Stimulated activated CD8-positive, alpha-beta memory T cell treated with anti-CD3 and anti-CD28 coated beads, Interleukin-7, amount 100 ng/mL, for 1 hour (primary cell): ENCODE measurements around the gene CD38.

Source experiments
- DNase-seq, 2 donors: peaks; one replicate each; pipeline ENCODE4 v3.0.0-alpha.2; 2020; ENCODE audit warnings: low read depth in 2 of 2

Gene CD38

GRCh38 chr4:15868111-15868510, 90.0 kb downstream of the CD38 start:
- DNase-seq, result no peak

DNA sequence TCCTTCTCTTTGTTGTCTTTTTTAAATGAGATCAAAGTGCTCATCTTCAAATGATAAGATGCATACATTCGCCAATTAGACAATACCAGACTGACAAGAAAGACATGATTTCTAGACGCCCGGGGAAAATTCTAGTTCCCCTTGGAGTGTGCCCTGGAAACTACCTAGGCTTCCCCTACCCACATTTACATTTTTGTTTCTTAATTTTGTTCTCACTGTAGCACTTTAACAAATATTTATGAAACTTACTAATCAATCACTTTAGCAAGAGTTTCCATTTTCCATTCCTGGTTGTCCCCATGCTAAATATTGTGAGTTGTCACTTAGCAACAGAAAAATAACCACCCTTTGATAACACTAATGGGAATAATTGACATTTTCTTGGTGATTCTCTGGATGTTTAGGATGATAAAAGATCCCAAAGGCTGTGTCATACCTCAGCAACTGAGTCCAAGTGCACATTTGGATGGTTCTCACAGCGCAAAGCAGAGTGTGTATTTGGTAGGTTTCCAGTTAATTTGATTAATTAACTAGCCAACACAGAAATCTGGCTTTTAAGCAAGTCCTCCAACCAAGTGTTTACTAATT, 90.8 kb downstream of the CD38 start:
- DNase-seq, result no peak

- DNase-seq, result no peak
Observed at GRCh38 chr4:15870079-15870478, 92.0 kb downstream of the CD38 start.

GRCh38 chr4:15870921-15871664, 93.0 kb downstream of the CD38 start:
- DNase-seq, result no peak

DNA sequence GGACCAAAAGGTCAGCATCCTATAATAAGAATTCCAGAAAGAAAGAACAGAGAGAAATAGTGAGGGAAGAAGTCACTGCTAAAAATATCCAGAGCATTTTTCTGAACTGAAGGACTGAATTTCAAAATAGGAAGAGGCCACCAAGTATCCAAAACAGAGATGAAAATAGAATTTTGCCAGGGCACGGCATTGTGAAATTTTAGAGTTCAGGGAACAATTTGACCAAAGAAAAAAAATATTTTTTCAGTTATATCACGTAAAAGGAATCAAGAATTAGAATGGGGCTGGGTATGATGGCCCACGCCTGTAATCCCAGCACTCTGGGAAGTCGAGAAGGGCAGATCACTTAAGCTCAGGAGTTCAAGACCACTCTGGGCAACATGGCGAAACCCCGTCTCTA, 95.0 kb downstream of the CD38 start:
- no peak for DNase-seq

DNA sequence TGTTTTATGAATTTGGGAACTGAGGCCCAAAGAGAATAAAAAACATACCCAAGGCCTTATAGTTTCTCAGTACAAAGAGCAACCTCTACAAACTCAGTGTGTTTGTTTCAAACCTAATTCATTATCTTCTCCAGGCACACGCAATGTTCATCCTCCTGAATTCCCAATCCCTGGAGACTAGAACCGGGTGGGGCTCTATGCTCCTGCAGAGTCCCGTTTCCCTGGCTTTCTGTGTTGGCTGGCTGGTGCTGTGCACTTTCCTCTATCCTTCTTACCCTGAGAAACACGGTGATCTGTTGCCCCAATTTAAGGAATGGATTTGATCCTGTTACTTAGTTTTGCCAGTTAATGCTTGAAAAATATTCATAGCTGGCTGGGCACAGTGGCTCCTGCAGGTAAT, 96.5 kb downstream of the CD38 start:
- DNase-seq, result no peak

- DNase-seq, result no peak
Observed at GRCh38 chr4:15875663-15876460, 97.7 kb downstream of the CD38 start.

DNA sequence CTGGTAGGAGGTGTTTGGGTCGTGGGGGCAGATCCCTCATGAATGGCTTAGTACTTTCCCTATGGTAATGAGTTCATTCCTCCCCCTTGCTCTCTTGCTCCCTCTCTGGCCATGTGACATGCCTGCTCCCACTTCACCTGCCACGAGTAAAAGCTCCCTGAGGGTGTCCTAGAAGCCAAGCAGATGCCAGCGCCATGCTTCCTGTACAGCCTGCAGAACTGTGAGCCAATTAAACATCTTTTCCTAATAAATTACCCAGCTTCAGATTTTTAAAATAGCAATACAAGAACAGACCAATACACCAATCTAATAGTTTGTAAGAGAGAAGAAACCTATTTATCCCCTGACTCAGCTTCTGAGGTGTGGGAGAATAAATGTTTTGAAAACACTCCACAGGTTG, 99.9 kb downstream of the CD38 start:
- DNase-seq, result no peak

- DNase-seq, result no peak
Observed at GRCh38 chr4:15881820-15882219, 103.7 kb downstream of the CD38 start.

DNA sequence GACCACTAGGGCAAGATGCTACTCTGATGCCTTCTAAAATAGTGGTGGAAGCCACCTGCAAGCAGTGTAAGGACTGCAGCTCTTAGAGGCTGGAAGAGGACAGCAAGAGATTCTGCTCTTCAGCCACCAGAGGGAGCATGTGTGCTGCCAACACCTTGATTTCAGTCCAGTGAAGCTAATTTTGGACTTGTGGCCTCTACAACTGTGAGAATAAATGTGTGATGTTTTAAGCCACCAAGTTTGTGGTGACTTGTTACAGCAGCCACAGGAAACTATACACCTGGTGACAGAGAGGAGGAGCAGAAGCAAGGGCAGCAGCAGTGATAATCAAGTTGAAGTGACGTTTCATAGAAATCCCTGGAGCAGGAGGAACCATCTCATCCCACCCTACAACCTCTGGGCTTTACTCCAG, 104.6 kb downstream of the CD38 start:
- DNase-seq, result peak in 1 of 2 donors; percentile 13

DNA sequence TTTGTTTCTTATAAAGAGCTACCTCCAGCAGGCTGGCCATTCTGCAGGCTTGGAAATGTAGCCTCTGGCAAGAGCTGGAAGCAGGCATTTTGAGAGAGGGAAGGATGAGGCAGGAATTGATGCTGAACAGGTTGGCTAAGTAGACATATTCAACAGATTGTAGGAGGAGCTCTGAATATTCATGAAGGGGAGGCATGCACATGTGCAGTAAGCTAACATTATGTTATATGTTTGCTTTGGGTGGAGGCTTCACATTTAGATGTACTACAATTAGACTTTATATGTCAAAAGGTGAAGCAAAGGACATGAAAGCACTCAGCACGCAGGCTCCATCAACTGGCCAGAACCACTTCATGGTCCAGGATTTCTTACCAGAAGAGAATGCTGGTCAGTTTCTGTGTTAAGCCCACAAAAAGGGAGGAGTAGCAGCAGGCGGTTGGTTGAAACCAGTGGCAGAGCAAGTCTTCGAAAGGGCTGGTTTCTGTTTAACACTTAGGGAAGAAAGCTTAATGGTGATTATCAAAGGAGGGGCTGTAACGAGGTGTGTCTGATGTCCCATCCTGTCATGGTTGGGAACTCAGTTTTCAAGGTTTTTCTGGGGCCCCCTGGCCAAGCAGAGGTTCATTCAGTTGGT, 105.6 kb downstream of the CD38 start:
- no peak for DNase-seq

DNA sequence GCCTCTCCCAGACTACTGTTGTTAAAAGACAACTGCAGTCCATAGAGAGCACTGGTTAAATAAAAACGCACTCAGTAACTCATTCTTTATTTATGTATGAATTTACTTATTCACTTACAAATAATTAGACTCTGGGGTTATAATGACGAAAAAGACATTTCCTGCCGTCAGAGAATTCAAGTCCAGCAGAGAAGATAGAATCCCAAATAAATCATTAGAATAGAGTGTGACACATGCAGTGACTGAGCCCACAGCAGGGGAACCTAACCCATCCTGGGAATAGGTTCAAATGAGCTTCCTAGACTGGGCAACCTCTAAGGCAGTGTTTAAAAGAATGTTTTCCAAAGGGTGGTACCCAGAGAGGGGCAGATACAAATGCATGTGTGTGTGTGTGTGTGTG, 106.5 kb downstream of the CD38 start:
- DNase-seq, result no peak

- DNase-seq, result no peak
Observed at GRCh38 chr4:15885422-15885821, 107.3 kb downstream of the CD38 start.

- no peak for DNase-seq
Observed at GRCh38 chr4:15888515-15888914, 110.4 kb downstream of the CD38 start.

- no peak for DNase-seq
Observed at GRCh38 chr4:15890246-15890829, 112.2 kb downstream of the CD38 start.

GRCh38 chr4:15891312-15891711, 113.2 kb downstream of the CD38 start:
- no peak for DNase-seq

GRCh38 chr4:15893962-15894361, 115.8 kb downstream of the CD38 start:
- DNase-seq, result no peak

DNA sequence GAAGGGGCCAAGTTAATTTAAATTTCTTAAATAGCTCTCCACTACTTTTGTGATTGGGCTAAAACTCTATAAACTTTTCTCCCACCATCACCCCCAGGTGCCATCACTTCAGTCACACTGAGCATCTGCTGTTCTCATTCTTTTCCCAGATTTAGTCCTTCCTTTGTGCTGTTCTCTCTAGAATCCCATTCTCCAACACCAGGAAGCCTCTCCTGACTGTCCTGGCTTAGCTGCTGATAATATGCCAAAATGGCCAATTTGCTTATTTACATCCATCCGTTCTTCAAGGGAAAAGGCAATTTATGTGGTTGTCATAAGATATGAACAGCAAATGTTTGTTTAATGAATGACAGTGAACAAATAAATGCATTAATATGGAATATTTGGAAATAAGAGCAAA, 116.3 kb downstream of the CD38 start:
- no peak for DNase-seq

GRCh38 chr4:15894921-15895916, 117.1 kb downstream of the CD38 start:
- DNase-seq, result no peak

DNA sequence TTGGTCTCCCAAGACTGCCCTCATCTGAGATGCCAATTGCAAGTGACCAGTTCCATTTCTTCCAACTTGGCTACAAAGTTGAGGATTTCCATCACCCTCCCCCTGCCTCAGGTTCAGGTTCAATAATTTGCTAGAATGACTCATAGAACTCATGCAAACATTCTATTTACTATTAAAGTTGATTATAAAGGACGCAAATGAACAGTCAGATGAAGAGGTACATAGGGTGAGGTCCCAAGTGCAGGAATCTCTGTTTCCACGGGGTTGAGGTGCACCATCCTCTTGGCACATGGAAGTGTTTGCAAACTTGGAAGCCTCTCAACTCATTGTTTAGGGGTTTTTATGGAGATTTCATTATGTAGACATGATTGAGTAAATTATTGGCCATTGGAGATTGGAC, 119.4 kb downstream of the CD38 start:
- DNase-seq, result no peak

DNA sequence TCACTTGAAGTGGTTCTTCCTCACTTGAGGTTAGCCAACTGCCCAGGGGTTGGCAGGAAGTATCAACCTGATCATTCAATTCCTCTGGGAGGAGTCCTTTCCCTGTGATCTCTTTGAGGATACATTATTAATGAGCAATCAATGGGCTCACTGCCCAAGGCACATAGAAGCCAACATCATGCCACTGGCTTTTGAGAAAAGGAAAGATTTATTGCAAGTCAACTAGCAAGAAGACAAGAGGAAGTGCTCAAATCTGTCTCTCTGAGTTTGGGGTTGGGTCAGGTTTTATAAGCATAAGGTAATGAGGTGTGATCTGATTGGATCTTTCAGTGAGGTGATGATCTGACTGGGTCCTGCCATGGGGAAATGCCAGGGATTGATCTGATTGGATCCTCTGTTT, 120.8 kb downstream of the CD38 start:
- no peak for DNase-seq
